ENCODE measurements around the gene CAPN7.

GRCh38 chr3:15229262-15229661 lies 23.2 kb downstream of the CAPN7 start:
- TF ChIP-seq, protein P1, sequence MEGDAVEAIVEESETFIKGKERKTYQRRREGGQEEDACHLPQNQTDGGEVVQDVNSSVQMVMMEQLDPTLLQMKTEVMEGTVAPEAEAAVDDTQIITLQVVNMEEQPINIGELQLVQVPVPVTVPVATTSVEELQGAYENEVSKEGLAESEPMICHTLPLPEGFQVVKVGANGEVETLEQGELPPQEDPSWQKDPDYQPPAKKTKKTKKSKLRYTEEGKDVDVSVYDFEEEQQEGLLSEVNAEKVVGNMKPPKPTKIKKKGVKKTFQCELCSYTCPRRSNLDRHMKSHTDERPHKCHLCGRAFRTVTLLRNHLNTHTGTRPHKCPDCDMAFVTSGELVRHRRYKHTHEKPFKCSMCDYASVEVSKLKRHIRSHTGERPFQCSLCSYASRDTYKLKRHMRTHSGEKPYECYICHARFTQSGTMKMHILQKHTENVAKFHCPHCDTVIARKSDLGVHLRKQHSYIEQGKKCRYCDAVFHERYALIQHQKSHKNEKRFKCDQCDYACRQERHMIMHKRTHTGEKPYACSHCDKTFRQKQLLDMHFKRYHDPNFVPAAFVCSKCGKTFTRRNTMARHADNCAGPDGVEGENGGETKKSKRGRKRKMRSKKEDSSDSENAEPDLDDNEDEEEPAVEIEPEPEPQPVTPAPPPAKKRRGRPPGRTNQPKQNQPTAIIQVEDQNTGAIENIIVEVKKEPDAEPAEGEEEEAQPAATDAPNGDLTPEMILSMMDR (IDR thresholded peaks at IDR 0.05) = no peak
- no peak for TF ChIP-seq EZH2 (IDR thresholded peaks at IDR 0.05; ENCODE audit: borderline replicate concordance, insufficient read depth, low read depth, low read length, poor library complexity, severe bottlenecking)
